ENCODE data around the gene NRP2.

GRCh38 chr2:205748639-205749038 lies 66.3 kb downstream of the NRP2 start:
- TF ChIP-seq CTCF (conservative IDR thresholded peaks at IDR 0.05) (no peak), EZH2 (IDR thresholded peaks at IDR 0.05; ENCODE audit: low read depth) (no peak)

Data from PC-9 (cell line).